Measurements from ENCODE around the gene ZSWIM8.
A peak's percentile ranks its signal among the peaks of the same experiment; 100 is the strongest.
"Not testable (repeated sequence)": the region's sequence is repeated elsewhere in the genome, so short reads cannot be mapped to it uniquely, and the experiment has no call there.

Gene ZSWIM8

GRCh38 chr10:73814276-73814895 is 29.0 kb downstream of the ZSWIM8 start:
- DNase-seq (ENCODE audit: low spot score): no peak

- peak; percentile 56 for DNase-seq (ENCODE audit: low spot score)
Observed at GRCh38 chr10:73814896-73815718, 29.7 kb downstream of the ZSWIM8 start.

GRCh38 chr10:73815719-73816030 is 30.3 kb downstream of the ZSWIM8 start:
- no peak for DNase-seq (ENCODE audit: low spot score)

- DNase-seq (ENCODE audit: low spot score): no peak
Observed at GRCh38 chr10:73816917-73817729, 31.7 kb downstream of the ZSWIM8 start.

- no peak for DNase-seq (ENCODE audit: low spot score)
Observed at GRCh38 chr10:73817826-73818225, 32.4 kb downstream of the ZSWIM8 start.

GRCh38 chr10:73818402-73818801 is 33.0 kb downstream of the ZSWIM8 start:
- DNase-seq (ENCODE audit: low spot score): no peak

GRCh38 chr10:73819081-73819480 is 33.7 kb downstream of the ZSWIM8 start:
- no peak for DNase-seq (ENCODE audit: low spot score)

- no peak for DNase-seq (ENCODE audit: low spot score)
Observed at GRCh38 chr10:73819513-73820093, 34.2 kb downstream of the ZSWIM8 start.

- no peak for DNase-seq (ENCODE audit: low spot score)
Observed at GRCh38 chr10:73823391-73823790, 38.0 kb downstream of the ZSWIM8 start.

GRCh38 chr10:73824146-73824725 is 38.8 kb downstream of the ZSWIM8 start:
- no peak for DNase-seq (ENCODE audit: low spot score)

- DNase-seq (ENCODE audit: low spot score): no peak
Observed at GRCh38 chr10:73827346-73828089, 42.1 kb downstream of the ZSWIM8 start.

GRCh38 chr10:73828161-73828560 is 42.8 kb downstream of the ZSWIM8 start:
- no peak for DNase-seq (ENCODE audit: low spot score)

GRCh38 chr10:73829090-73829489 is 43.7 kb downstream of the ZSWIM8 start:
- DNase-seq (ENCODE audit: low spot score): not testable (repeated sequence)

GRCh38 chr10:73836427-73836980 is 51.1 kb downstream of the ZSWIM8 start:
- no peak for DNase-seq (ENCODE audit: low spot score)

- DNase-seq (ENCODE audit: low spot score): no peak
Observed at GRCh38 chr10:73837072-73837471, 51.7 kb downstream of the ZSWIM8 start.

GRCh38 chr10:73838008-73838567 is 52.7 kb downstream of the ZSWIM8 start:
- no peak for DNase-seq (ENCODE audit: low spot score)

- DNase-seq (ENCODE audit: low spot score): no peak
Observed at GRCh38 chr10:73838827-73839226, 53.4 kb downstream of the ZSWIM8 start.

GRCh38 chr10:73839276-73839966 is 54.0 kb downstream of the ZSWIM8 start:
- DNase-seq (ENCODE audit: low spot score): no peak

GRCh38 chr10:73840056-73840402 is 54.6 kb downstream of the ZSWIM8 start:
- DNase-seq (ENCODE audit: low spot score): no peak

- DNase-seq (ENCODE audit: low spot score): no peak
Observed at GRCh38 chr10:73840403-73841060, 55.1 kb downstream of the ZSWIM8 start.
